RCC 7860 (cell line): ENCODE measurements around the gene GTPBP2.
"Not testable (repeated sequence)": the region's sequence is repeated elsewhere in the genome, so short reads cannot be mapped to it uniquely, and the experiment has no call there.

Experiments used
- DNase-seq: peaks from one replicate; pipeline ENCODE4 v3.0.0-alpha.2; 2015; ENCODE audit warnings: low spot score
- FAIRE-seq: peaks from 2 replicates; lab custom pipeline; 2012; peaks lifted over from hg19 to GRCh38; lab: Jason Lieb, UNC

Gene GTPBP2

DNA sequence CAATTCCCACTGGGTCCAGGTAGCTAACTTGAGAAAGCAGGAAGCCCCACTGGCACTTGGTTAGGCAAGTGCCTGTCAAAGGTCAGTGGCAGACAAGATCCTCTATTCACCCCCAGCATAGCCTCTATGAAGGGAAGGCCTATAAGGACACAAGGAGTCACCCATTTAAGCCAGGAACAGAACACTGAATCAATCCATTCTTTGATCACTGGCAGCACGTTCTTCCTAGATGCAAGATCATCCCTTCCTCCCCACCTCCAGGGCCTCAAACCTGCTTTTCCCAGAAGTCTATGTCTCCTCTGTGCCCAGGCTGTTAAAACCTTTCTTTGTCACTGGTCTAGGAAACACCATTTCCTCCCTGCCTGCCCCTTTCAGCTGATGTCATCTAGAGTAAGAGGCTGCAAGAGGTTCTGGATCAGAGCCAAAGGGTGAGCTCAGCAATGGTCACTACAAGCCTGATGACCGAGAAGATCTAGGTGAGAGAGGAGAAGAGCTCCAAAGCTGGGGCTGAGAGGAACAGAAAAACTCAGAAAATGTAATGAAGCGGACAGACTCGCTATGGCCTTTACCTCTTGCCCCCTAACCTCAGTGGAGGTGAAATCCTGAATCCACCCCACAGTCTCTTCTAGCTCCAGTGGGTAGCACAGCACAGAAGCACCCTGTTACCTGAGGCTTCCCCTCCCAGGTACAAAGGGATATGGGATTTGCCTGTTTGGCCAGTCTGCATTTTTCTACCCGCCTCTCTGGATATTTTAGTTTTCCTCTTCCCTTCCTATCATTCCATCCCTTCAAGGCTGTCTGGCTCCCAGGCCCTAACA, 1.8 kb downstream of the GTPBP2 start:
- DNase-seq: peak; percentile 95
- FAIRE-seq: peak; percentile 66

DNA sequence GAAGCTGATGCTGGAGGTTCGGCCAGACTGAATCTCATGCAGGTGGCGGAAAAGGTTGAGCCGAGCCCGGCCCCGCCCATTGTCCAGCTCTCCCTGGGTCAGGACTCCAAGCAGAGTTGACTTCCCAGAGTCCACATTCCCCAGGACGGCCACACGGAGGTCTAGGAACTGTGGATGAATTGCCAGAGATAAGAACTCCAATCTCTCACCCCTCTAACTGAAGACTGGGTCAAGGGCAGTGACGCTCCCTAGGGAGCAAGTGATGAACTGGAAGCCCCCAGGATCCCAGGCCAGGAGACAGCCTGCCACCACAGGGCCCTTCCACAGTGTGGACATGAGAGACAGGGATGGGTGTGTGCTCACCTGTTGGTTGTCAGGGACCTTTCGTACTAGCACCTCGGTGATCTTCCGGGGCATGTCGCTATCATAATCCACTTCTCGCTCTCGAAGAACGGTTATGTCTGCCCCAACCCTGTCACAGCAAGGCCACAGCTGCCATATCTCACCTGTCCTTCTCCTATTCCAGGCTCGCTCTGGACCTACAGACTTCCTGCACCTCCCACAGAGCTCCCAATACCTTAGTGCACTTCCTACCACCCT, 3.6 kb downstream of the GTPBP2 start:
- FAIRE-seq (no peak), DNase-seq (no peak)

DNA sequence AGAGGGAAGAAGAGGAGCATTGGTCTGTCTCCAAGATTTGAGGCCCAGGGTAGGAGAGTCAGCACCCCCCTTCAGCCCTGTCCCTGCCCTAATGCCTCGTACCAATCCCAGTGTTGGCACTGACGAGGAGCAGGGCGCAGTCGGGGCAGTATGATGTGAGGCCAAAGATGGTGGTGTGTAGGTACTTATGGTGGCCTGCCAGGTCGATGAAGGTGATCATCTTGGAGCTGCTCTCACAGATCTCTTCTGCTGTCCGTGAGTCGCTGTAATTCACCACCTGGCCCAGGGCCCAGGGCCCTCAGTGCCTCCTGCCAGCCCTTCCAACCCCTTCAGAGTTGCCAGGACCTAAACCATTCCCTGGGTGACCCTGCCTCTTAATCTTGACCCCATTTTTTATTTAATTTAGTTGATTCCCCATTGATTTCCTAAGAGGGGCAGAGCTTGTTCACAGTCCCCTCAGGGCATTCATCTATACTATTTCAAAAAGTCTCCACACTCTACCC, 4.2 kb downstream of the GTPBP2 start:
- DNase-seq: no peak
- FAIRE-seq: no peak

DNA sequence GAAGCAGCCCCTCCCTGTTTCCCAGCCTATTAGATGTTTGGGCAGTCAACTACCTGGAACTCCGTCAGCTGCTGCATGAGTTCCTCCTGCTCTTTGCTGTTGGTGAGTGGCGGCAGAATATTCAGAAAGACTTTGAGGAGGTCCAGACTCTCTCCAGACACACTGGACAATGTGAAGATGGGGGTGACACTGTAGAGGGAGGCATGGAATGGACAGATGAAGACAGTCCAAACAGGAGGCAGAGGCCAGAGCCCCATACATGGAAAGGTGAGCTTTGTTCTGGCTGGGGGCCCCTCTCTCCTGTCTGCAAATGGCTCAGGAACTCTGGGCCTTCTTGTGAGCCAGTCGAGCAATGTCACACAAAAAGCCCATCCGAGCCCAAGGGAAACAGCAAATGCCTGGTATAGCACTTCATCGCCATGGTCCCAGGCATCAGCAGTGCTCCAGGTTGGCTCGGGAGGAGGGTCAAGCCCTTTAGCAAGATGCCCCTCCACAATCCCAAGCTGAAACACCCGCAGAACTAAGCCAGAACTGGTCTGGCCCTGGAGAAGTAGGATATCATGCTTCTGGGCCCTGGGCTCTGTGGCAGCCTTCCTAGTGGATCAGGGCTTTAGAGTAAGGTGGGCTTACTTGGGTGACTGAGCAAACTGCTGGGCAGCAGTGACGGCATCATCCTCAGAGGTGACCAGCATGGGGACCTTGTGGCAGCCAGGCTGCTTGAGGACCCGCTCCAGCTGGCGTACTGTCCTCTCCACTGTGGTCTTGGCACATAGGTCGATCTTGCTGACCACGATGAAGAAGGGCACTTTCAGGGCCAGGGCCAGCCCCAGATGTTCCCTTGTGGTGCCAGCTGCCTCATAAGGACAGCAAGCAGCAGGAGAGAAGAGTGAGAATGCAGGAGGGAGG, 4.9 kb downstream of the GTPBP2 start:
- FAIRE-seq: no peak

DNA sequence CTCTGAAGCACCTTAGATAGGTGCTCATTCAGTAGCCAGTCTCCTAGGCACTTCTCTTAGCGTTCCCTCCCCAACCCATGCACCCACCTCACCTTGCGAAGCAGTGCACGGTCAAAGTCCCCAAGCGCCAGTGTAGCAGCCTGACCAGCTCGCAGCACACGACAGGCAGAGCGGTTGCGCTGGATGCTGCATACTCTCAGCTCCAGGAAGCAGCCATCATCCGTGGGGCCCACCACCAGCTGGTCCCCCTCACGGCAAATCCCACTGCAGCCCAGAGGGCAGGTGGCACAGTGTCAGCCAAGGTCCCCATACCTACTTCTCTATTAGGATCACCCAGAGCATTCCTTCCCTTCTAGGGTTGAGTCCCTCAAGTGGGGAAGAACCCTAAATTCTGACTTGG, 6.5 kb downstream of the GTPBP2 start:
- FAIRE-seq (no peak), DNase-seq (no peak)

More for the DNA sequence above, 4.9 kb downstream of the GTPBP2 start:
- DNase-seq: no peak

DNA sequence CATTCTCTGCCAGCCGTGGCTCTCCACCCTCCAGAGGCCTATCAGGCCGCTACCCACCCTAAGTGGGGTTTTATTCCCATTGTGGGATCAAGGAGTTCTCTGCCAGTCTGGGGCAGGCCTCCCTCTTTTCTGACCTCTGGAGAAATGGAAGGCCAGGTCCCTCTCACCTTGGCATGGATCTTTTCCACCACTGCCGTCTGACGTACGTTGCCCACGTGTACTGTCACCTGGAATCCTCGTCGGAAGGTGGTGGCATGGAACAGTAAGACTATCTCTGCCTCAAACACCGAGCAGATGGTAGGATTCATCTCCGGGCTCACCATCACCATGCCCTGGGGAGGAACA, 7.3 kb downstream of the GTPBP2 start:
- DNase-seq (no peak), FAIRE-seq (no peak)

DNA sequence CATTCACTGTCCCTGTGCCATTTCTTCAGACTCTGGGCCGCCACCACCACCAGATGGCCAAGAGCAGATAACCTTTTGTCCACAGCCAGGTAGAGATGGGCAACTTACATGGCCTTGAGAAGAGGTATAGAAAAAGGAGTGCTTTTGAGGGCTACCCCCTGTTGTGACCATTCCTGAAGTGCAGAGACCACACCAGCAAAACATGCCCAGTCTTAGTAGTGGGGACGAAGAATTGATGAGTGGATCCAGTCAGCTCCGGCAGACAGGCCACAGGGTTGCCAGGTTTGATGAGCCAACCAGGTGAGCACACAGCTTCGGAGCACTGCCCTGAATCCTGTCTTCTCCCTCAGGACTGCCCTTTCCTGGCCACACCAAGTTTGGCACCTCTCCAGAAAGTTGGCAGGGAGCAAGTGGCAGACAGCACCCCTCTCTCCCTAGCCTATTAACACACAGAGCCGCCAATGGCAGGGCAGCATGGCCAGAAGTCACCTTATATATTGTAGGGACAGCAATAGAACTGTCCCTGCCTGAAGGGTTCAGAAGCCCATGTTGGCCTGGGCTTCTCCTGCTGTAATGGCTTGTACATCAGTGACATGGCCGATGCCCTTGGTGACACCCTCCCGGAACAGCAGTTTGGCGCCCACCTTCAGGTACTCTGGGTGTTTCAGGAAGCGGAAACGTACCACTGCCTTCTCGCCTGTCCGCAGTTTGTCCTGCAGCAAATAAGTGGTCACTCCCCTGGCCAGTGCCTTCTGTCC, 7.8 kb downstream of the GTPBP2 start:
- no peak for FAIRE-seq
- no peak for DNase-seq

DNA sequence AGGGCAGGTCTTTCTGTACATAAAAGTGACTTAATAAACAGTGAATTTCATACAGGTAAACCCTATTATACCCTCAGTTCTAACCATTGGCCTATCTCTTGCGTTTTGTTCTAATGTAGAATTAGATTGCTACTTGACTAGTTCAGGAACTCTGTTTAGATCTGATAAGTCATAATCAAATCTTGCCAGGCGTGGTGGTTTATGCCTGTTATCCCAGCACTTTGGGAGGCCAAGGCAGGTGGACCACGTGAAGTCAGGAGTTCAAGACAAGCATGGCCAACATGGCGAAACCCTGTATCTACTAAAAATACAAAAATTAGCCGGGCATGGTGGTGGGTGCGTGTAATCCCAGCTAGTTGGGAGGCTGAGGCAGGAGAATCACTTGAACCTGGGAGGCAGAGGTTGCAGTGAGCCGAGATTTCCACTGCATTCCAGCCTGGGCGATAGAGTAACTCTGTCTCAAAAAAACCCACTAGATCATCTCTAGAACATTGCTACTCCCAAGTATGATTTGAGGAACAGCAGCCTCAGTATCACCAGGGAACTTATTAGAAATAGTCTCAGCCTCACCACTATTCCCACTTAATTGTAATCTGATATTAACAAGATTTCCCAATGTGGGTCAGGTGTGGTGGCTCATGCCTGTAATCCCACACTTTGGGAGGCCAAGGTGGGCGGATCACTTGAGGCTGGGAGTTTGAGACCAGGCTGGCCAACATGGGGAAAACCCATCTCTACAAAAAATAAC, 12.2 kb downstream of the GTPBP2 start:
- FAIRE-seq: no peak

DNA sequence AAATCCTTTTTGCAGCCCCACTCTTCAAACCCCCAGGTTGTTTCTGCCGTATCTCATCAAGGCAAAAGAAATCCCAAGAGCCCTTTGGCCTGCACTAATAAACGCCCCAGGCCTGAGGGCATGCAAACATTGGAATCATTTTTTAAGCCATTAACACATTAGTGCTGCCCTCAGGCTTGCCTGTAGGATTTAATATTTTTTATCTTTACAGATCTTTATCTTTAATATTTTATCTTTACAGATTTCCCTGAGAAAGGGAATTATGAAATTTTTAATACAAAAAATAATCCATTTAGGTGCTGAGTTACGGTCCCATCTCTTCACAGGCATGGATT, 14.7 kb downstream of the GTPBP2 start:
- DNase-seq (no peak), FAIRE-seq (no peak)

More for the DNA sequence above, 12.2 kb downstream of the GTPBP2 start:
- no peak for DNase-seq

DNA sequence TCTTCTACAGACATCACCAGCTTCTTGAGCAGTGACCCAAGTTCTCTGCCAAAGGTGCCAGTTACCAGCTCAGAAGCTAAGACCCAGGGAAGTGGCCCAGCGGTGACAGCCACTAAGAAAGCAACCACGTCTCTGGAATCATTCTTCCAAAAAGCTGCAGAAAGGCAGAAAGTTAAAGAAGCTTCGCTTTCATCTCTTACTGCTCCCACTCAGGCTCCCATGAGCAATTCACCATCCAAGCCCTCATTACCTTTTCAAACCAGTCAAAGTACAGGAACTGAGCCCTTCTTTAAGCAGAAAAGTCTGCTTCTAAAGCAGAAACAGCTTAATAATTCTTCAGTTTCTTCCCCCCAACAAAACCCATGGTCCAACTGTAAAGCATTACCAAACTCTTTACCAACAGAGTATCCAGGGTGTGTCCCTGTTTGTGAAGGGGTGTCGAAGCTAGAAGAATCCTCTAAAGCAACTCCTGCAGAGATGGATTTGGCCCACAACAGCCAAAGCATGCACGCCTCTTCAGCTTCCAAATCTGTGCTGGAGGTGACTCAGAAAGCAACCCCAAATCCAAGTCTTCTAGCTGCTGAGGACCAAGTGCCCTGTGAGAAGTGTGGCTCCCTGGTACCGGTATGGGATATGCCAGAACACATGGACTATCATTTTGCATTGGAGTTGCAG, 15.2 kb downstream of the GTPBP2 start:
- no peak for FAIRE-seq
- no peak for DNase-seq

DNA sequence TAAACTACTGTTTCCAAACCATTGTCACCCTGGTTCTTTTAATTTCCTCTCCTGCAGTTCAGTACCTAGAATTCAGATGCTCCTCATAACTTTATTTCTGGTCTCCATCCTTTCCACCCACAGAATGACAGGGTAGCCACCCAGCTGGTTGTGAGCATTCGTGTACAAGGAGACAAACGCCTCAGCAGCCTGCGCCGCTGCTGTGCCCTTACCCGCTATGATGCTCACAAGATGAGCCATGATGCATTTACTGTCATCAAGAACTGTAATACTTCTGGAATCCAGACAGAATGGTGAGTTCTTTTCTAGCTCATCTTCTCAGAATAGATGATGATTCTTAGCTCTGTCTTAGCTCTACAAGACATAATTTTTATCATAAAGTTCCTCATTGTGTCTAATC, 18.6 kb downstream of the GTPBP2 start:
- no peak for DNase-seq
- no peak for FAIRE-seq

DNA sequence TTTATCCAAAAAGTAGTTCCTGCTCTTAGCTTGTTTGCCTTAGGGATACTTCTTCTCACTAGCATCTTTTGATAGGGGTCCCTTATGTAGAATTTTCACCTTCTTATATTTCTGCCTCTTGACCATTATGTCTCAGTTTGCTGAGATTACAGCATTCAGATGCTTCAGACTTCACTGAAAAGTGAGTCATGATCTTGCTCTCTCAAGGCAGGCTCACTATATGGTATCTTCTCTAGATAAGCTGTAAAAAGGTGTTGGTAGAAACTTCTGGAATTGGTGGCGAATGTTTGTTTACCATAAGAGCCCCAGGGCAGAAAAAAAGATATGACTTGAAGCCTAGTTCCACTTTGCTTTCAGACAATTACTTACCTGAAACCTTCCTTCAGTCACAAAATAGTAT, 19.7 kb downstream of the GTPBP2 start:
- FAIRE-seq (no peak), DNase-seq (no peak)

DNA sequence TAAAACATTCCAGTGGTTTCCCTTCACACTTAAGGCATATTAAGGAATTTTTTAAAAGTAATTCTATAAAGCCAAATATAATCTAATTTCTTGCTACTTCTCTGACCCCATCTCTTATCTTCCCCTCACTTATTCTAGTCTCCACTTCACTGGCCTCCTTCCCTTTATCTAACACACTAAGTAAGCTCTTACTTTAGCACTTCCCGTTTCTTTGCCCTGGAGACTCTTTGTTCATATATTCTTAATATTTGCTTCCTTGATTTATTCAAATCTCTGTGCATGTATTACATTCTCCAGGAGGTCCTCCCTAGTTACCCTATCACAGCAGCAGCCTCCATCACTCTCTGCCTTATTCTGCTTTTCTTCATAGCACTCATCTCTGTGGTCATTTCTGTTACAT, 20.3 kb downstream of the GTPBP2 start:
- no peak for FAIRE-seq
- no peak for DNase-seq

DNA sequence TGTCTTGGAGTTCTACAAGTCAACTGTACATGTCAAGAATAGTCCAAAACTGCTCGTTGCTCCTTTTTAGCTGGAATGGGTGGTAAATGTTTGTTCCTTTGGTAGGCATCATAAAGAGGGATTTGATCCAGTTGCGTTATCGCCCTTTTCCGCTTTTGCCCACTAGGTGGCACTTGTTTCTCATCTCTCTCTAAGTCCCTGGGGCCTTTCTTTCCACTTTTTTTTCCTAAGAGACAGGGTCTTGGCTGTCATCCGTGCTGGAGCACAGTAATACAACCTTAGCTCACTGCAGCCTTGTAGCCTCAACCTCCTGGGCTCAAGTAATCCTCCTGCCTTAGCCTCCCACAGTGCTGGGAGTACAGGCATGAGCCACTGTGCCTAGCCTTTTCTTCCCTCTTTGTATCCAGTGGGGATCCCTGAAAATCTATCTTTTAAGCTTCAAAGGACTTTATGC, 20.7 kb downstream of the GTPBP2 start:
- FAIRE-seq (no peak), DNase-seq (peak; percentile 43)

DNA sequence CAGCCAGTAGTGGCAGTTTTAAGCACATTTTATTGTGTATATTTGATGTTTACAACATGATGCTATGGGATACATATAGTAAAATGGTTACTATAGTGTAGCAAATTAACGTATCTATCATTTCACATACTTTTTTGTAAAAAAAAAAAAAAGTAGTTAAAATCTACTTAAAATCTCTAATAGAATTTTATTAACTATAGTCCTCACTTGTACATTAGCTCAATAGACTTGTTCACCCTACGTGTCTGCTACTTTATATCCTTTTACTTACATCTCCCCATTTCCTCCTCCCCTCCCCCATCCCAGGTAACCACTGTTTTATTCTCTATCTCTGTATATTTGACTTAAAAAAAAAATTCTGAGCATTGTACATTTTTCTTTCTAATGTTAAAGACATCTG, 23.0 kb downstream of the GTPBP2 start:
- FAIRE-seq (no peak), DNase-seq (no peak)

DNA sequence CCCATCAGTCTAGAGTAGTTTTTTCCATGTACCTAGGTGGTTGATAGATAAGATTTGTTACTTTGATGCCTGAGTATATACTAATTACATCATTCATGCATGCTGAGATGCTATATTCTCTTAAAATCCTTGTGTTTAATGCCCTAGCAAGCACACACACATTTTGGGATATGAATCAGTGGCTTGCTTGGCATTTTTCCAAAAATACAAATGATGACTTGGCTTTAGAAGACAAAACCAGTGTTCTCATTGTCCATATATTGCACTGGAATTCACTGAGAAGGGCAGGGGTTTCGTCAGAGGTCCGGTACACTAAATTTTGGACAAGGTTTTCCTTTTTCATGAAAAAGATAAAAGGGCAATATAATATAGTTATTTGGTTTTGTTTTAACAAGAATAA, 24.9 kb downstream of the GTPBP2 start:
- no peak for FAIRE-seq
- peak; percentile 18 for DNase-seq

DNA sequence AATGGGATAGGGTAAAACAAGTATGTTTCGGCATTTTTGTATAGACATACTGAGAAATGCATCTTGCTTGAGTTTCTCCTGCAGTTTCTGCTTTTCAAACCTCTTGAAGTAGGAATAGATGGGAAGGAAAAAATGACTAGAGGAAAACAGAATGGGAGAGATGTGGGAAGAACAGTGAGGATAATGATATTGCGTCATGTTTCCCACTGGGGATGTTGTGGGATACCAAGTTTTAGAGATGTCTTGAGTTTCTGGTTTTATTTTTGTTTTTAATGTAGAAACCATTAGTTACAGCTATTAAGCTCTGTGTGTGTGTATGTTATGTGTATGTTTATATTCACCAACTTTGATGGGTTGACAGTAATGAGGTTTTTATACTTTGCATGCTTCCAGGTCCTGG, 28.5 kb downstream of the GTPBP2 start:
- FAIRE-seq (no peak), DNase-seq (no peak)

DNA sequence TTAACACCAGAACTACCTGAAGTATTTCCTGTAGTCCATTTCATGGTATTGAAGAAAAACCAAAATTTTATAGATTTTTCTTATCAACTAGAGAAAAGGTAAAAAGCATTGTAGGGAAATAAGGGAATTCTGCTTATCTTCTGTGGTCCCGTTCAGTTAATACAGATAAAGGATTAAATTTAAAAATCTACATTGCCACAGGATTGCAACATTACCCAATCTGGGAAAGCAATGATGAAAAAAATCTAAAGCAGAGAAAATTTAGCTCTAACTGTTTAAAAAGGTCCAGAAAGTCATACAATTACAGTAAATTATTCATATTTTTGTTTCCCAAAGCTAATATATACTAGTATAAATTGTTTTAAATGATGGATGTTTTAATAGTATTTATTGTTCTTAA, 35.1 kb downstream of the GTPBP2 start:
- DNase-seq (no peak), FAIRE-seq (no peak)

DNA sequence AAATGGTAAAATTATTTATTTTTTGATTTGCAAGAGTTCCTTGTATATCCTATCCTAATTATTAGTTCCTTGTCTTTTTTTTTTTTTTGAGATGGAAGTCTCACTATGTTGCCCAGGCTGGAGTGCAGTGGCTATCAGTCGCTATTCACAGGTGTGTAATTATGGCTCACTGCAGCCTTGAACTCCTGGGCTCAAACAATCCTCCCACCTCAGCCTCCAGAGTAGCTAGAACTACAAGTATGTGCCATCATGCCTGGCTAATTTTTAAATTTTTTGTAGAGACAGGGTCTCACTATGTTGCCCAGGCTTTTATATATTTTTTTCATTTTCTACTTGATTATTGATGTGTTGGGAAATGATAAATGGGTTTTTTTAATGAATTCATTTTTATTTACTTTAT, 39.5 kb downstream of the GTPBP2 start:
- FAIRE-seq, DNase-seq: not testable (repeated sequence)

DNA sequence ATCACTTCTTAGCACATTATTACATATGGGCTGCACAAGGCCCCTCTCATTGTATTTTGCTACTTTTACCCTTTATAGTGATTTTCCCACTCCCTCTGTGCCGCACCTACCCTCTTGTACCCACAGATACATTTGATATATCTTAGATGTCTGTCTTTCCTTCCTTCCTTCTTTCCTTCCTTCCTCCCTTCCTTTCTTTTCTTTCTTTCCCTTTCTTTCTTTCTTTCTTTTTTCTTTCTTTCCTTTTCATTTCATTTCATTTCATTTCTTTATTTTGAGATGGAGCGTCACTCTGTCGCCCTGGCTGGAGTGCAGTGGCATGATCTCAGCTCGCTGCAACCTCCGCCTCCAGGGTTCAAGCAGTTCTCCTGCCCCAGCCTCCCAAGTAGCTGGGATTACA, 40.9 kb downstream of the GTPBP2 start:
- DNase-seq (no peak), FAIRE-seq (no peak)
